HUDEP-2 (cell line): ENCODE results near the gene ZNF584.
"Not testable (repeated sequence)": the region's sequence is repeated elsewhere in the genome, so short reads cannot be mapped to it uniquely, and the experiment has no call there.

Source experiments
- DNase-seq, 76 experiments: peaks; one replicate each; lab custom pipeline; 2025; ENCODE audit not compliant: unreplicated experiment in 76 of 76; lab: John Stamatoyannopoulos, UW

Gene ZNF584

DNA sequence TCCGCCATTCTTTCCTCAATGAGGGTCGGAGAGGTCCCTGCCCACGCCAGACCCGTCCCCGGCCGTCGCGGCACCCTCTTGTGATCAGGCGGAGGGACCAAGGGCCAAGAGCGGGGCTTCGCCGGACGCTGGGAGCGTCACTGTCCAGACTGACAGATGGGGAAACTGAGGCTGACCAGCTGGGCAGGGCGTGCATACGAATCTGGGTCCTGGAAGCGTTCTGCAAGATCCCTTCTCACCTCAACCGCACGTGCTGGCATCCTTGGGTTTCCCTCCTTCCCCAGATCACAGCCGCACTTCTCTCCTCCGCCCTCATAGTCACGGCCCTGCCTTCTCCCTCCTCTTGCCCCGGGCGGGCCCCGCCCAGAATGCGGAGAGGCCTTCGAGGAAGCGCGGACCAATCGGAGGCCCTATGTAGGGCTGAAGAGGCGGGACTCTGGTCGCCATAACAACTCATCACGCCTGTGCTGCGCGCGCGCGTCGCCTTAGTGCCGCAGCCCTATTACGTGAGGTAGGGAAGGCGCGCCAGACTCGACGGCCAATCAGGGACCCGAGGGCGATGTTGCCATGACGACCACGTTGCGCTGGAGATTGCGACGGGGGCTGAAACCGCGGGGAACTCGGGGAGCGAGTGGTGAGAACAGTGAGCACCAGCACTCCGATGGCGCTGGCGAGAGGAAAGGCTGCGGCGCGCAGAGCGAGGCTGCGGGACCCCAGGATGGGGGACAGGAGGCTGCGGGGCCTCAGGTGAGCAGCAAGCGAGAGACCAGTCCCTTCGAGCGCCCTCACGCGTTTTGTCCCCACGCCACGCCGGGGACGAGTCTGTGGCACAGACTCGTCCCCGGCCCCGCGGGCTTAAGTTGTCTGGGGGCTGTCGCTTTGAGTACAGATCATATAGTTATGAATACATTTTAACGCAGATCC is 7.3 kb upstream of the ZNF584 start:
- DNase-seq: peak; percentile 93 to 100 (median 100)

DNA sequence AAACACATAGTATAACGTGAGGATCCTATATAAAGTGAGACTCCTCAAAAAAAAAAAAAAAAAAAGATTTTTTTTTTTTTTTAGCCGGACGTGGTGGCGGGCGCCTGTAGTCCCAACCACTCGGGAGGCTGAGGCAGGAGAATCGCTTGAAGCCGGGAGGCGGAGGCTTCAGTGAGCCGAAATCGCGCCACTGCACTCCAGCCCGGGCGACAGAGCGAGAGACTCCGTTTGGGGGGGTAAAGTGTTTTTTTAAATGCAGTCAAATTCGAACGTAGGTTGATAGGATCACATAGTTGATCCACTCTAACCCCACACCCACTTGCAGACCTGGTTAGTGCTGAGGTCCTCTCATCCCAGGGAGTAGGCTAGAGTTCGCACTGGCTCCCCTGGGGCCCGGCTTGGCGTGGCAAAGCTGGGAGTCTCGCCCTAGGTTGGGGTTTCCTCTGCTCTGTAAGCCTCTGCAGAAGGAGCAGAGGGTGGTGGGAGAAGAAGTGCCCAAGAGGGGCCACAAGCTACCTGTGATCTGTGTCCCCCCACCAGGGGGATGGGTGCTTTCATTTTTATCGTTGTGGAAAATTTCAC is 6.5 kb upstream of the ZNF584 start:
- DNase-seq: peak in 4 of 76 experiments; percentile 24 to 38 (median 30)

DNA sequence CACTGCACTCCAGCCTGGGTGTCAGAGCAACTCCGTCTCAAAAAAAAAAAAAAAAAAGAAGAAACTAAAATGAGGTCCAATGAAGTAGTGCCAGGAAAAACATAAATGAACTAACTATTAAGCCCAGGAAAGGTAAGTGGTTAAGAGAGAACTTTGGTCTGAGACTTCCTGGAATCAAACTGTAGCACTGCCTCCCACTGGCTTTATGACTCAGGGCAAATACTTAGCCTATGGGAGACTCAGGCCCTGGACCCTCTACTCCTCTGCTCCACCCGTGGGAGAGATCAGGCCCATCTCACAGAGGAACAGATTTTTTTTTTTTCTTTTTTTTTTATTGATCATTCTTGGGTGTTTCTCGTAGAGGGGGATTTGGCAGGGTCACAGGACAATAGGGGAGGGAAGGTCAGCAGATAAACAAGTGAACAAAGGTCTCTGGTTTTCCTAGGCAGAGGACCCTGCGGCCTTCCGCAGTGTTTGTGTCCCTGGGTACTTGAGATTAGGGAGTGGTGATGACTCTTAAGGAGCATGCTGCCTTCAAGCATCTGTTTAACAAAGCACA is 4.5 kb upstream of the ZNF584 start:
- peak in 4 of 76 experiments; percentile 10 to 44 (median 41) for DNase-seq

DNA sequence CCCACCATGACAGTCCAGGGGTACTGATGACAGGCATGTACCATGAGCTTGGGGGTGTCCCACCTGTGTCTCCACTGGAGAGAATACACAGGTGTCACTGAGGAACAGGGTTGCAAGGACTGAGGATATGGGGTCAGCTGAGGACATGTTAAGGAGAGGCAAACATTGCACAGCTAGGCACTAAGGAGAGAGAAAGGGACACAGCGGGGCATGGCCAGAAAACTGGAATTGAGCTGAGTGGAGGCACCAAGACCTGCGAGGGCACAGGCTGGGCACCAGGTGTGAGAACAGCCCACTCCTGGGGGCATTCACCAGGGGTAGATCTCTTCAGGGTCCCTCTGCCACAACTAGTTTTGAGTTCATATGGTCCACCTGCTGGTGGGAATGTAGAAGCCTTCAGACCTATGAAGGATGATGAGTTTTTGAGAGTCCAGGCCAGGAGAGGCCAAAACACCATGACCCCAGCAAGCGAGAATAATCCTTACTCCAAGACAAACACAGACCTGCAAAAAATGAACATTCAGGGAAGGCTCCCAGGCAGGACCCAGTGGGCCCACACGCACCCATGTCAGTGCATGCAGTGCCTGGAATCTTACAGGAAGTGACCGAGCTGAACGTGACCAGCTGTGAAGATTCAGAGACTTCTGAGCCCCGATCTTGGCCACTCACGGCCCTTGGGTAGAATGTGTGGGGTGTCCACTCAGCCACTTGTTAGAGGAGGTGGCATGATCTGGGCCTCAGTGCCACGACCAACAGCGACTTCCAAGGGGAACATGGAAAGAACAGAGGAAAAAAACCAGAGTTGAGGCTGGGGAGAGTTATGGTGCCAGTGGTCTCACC is 1.4 kb upstream of the ZNF584 start:
- DNase-seq: peak in 12 of 76 experiments; percentile 20 to 55 (median 36)

DNA sequence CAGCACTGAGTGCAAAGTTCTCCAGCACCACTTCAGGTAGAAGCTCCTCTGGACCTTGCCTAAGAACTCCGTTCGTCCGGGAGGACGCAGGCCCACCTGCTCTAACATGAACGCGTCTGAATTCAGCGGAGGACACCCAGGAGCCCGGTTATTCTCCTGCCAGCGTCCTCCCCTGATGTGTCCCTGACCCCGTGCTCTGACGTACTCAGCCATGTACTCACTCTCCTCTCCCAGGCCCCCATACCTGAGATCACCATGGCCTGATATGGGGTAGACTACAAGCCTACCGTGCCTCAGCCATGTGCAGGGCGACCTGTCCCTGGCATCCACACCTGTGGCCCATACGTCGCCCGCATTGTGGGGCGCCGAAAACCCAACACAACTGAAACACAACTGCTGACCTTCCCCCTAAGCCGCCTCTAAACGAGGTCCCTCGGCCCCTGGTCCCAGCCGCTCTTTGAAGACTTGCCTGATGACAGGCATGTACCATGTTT is 744 bp upstream of the ZNF584 start:
- peak in 9 of 76 experiments; percentile 17 to 57 (median 36) for DNase-seq

DNA sequence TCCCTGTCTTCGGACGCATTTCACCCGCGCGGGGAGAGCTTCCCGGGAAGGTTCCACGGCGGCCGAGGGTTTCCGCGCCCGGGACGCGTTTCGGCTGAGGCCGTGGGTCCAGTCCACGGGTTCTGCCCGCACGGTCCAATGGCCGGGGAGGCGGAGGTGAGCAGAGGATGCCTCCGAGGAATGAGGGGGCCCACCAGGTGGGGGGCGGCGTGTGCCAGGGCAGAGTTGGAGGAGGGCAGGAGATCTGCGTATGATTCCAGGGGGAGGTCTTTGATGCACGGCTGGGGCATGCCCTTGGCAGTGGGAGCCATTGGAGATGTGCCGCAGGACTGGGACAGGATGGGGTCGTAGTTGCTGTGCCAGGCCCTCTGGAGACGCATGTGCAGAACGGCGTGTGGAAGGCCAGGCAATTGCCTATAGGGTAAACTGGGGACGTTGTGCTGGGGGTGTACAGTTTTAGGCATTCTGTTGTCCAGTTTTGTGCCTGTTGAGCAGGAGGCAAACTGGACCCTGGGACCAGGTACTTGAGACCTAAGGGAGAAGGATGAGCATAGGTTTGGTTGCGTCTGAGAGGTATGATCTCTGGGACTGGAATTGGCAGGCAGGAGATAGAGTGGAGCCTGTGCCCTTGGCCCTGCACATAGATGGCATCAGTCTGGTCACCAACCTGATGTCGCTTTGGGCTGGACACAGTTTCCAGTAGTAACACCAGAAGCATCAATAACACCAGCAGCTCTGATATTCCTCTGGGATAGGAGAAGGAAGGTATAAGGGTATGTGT is 751 bp downstream of the ZNF584 start:
- DNase-seq: peak in 39 of 76 experiments; percentile 19 to 62 (median 41)

DNA sequence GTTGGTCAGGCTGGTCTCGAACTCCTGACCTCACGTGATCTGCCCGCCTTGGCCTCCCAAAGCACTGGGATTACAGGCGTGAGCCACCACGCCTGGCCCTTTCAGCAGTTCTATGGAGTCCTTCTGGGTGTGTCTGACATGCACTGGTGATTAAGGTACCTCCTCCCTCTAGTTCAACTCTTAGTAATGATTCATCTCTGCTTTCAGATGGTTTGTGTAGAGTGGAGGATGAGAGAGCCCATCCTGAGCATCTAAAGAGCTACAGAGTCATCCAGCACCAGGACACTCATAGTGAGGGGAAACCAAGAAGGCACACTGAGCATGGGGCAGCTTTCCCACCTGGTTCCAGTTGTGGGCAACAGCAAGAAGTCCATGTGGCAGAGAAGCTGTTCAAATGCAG is 8.2 kb downstream of the ZNF584 start:
- no peak for DNase-seq

DNA sequence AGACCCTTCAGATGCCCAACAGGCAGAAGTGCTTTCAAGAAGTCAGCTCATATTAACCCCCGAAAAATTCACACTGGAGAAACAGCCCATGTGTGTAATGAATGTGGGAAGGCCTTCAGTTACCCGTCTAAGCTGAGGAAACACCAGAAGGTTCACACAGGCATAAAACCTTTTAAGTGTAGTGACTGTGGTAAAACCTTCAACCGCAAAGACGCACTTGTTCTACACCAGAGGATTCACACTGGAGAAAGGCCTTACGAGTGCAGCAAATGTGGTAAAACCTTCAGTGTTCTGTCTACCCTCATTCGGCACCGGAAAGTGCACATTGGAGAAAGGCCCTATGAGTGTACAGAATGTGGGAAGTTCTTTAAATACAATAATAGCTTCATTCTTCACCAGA is 8.6 kb downstream of the ZNF584 start:
- no peak for DNase-seq

DNA sequence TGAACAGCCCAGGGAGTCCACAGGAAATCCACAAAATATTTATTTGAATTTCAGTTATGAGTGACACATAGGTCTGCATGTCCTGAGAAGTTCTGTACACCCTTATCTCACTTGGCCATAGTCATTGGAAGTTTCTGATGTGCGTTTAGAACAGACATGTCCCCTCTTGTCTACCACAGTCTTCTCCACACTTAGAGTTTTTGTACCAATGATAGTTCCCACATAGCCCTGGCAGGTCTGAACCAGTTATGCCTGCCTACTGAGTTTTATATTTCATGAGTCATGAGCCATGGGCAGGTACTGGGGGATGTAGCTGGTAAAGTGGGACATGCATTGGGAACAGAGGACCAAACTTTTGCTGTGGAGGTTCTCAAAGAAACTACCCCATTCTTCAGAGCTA is 20.2 kb downstream of the ZNF584 start:
- no peak for DNase-seq

DNA sequence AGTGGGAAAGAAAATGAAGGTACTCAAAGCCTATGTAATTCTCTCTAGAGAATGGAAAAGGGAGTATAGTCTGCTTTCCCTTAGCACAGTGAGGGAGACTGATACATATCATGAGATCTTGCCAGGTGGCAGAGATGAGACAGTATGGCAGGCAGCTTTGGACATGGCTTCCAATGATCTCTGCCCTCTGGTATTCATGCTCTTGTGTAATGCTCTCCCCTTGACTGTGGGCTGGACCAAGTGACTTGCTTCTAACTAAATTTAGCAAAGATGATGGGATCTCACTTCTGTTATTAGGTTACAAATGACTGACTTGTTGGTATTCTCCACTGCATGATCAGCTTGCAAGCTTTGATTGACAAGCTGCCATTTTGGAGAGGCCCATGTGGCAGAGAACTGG is 21.3 kb downstream of the ZNF584 start:
- DNase-seq: no peak

DNA sequence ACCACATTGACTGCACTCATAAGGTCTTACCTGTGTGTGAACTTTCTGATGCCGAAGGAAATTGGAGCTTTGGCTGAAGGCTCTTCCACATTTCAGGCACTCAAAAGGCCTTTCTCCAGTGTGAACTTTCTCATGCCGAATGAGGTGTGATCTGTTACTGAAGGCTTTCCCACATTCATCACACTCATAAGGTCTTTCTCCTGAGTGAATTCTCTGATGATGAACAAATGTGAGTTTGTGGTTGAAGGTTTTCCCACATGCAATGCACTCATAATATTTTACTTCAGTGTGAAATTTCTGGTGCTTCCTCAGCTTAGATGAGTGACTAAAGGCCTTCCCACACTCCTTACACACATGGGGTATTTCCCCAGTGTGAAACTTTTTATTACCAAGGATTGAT is 25.8 kb downstream of the ZNF584 start:
- no peak for DNase-seq

DNA sequence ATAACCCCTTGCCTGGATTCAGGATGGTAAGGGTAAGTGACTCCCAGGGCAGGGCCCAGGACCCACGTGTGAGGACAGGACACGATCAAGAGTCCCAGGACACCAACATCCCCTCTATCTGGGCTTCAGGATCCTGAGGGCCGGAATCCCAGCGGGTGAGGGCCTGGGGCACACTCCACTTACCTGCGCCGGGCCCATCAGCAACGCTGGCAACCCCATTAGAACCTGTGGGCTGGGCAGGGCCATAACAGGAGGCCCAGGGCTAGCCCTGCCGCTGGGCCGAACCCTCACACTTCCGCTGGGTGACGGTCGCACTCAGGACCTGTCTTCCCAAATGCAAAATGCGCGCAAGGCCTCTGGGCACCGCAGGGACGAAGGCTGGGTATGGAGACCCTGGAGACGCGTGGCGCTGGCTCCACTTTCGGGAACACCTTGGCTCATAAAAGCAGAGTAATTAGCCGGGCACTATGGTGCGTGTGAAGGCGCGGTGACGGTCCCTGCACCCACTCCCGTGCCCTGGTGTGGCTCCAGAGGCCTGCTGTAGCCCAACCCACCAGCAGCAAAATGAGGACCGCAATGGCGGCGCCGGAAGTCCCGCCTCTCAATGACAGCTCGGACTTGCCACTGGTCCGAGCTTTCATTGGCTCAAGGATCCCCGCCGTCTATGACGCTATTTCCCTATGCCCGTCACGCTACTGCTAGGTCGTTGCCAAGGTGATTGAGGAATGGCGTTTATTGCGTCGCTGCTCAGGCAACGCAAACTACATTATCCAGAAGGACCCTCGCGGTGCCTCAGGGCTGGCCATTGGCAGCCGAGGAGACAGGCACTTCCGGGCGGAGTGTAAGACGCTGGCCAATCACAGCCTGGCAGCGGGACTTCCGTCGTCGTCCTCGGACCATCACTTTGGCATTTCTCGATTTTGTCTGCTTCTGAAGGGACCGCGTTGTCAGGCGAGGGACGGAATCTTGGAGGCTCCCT is 31.4 kb downstream of the ZNF584 start, which contains the start of gene ZNF132:
ZNF132 (minus strand) TSS at position 578 of the 979 bp plus-strand sequence; CDS start at position 246, 332 bp downstream.
- peak; percentile 48 to 100 (median 98) for DNase-seq

DNA sequence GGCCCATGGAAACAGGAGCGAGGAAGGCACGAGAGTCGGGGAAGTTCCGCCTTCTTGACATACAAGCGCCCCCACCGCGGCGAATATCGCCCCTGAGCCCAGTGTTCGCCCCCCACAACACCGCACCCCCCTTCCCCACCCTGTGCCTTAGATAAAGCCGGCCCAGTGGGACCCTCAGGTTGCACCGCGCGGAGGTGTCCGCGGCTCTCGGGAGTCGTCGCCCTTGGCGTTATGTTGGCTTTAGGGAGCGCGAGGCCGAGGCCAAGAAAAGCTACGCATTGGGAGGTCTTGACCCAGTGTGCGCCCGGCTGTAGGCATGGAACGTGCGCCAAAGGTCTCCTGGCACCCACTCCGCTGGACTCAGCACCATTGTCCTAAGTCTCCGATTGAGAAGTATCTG is 32.1 kb downstream of the ZNF584 start:
- peak in 1 of 76 experiments; percentile 21 for DNase-seq

DNA sequence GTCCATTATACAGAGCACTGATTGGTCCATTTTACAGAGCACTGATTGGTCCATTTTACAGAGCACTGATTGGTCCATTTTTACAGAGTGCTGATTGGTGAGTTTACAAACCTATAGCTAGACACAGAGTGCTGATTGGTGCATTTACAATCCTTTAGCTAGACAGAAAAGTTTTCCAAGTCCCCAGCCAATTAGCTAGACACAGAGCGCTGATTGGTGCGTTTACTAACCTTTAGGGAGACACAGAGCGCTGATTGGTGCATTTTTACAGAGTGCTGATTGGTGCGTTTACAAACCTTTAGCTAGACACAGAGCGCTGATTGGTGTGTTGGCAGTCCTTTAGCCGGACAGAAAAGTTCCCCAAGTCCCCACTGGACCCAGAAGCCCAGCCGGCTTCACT is 34.5 kb downstream of the ZNF584 start:
- not testable (repeated sequence) for DNase-seq

DNA sequence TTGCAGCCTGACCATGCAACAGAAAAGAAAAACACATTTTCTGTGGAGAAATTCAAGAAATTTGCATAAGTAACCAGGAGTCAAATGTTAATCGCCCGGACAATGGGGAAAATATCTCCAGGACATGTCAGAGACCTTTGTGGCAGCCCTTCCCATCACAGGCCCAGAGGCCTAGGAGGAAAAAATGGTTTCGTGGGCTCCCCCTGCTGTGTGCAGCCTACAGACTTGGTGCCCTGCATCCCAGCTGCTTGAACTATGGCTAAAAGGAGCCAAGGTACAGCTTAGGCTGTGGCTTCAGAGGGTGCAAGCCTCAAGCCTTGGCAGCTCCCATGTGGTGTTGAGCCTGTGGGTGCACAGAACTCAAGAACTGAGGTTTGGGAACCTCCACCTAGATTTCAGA is 40.4 kb downstream of the ZNF584 start:
- not testable (repeated sequence) for DNase-seq

DNA sequence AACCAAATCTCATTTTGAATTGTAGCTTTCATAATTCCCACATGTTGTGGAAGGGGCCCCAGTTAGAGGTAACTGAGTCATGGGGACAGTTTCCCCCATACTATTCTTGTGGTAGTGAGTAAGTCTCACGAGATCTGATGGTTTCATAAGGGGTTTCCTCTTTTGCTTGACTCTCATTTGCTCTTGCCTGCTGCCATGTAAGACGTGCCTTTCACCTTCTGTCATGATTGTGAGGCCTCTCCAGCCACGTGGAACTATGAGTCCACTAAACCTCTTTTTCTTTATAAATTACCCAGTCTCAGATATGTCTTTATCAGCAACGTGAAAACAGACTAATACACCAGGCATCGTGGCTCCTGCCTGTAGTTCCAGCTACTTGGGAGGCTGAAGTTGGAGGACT is 41.5 kb downstream of the ZNF584 start:
- DNase-seq: not testable (repeated sequence)

DNA sequence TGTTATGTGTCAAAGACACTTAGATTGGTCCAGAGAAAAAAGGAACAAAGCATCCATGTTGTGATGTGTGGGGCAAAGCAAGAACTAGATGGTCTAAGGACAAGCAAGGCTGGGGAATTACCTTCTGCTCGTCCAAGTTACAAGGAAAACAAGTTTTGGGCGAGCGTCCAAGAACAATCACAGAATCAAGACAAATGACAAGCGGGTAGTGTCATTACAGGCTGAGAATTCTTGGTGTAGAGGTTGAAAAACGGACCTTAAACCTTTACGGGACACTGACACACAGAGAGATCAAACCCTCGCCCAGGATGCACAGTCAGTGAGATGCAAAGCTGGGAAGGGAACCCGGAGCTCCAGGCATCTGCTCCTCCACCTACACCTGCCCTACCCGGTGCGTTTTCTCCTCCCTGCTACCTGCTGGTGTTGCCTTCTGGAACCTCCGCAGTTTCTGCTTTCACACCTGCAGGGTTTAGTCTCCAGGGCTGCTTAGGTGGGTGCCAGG is 42.5 kb downstream of the ZNF584 start:
- no peak for DNase-seq

DNA sequence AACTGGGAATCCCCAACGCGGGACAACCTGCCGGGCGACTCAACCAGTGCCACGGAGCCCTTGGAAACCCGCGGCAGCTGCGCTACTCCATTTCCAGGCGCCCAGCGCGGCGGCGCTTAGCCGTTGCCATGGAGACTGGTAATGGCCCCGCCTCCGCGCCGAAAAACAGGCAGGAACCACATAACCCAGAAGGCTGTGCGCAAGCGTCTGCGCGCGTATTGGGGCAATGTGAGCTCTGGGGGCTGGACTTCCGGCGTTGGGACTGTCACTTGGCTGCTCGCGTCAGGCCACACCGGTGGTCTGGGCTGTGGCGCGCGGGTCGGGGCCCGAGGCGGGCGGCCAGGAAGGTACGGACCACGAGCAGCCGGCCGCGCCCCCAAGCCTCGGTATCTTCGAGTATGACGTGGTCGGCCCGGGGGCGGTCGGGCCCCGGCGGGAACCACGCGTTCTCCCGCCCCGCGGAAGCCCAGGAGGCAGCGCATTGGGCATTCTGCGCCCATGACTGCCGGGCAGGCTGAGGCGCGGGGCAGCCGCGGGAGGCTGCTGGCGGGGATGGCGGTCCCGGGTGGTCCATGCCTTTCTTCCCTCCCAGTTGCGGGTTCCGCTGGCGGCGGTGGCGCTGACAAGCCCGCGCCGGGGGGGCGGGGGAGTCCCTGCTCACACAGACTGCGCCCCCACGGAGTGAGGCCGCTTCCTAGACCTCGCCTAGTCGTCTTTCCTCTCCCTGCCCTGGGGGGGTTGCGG is 43.1 kb downstream of the ZNF584 start, which contains the start of gene ZNF324B:
ZNF324B (plus strand) TSS at position 265 of the 744 bp plus-strand sequence. CDS start 2,080 bp downstream, outside the sequence.
- peak; percentile 45 to 99 (median 98) for DNase-seq
